ENCODE data around the gene CELF4.

The CELF4 gene

DNA sequence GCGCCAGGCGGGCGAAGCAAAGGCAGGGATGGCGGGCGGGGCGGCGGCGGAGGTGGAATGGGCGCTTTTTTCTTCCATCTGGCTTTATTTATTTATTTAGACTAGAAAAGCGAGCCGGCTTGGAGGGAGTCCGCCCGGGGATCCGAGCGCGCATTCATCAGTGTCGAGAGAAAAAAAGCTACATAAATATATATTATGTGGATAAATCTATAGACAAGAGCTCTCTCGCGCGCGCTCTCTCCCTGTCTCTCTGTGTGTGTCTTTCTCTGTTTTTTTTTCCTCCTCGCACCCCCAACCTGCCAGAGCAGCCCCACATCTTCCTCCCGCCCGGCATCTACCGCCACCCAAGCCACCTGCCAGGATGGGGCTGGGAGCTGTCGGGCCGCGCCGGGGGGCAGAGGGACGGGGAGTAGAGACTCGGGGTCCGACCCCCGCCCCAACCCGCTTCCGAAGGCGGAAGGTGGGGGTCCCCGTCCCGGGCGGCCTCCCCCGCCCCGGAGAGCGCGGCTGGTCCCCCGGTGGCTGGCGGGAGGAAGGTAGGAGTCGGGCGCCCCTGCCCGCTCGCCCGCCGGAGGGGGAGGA is 972 bp upstream of the CELF4 start:
- no peak for TF ChIP-seq SPI1 (IDR thresholded peaks at IDR 0.05; ENCODE audit: low read depth, low read length)
- no peak for TF ChIP-seq POLR2AphosphoS5 (IDR thresholded peaks at IDR 0.05; ENCODE audit: low read depth, low read length)
- no peak for TF ChIP-seq TAF1 (IDR thresholded peaks at IDR 0.05; ENCODE audit: low read depth, low read length)
- TF ChIP-seq PAX5 (IDR thresholded peaks at IDR 0.05; ENCODE audit: insufficient read depth, low read length, severe bottlenecking): no peak
- no peak for TF ChIP-seq POLR2A (IDR thresholded peaks at IDR 0.05; ENCODE audit: low read depth, low read length)
- no peak for TF ChIP-seq POU2F2 (IDR thresholded peaks at IDR 0.05; ENCODE audit: low read depth, low read length)
- FAIRE-seq (no peak), DNase-seq (ENCODE audit: insufficient read length, low spot score) (no peak)

DNA sequence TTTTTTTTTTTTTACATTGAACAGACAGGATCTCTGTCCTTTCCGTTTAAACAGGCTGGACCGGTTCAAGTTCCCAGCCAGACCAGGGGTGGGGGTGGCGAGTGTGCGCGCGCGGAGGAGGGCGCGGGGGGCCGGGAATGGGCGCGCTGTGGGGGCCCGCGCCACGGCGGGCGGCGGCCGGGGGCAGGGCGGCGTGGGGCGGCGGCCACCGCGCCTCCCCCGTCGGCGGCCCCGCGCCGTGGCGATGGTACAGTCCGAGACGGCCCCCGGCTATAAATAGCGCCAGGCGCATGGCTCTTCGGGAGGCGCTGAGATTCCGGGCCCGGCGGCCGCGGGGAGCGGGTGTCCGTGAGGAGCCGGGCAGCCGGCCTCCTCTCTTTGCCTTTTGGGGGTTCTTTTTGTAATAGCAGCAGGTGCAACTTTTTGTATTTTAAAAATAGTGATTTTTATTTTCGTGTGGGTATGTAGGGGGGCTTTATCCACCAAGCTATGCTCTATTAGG is 430 bp upstream of the CELF4 start:
- TF ChIP-seq SPI1 (IDR thresholded peaks at IDR 0.05; ENCODE audit: low read depth, low read length) (no peak), POLR2A (IDR thresholded peaks at IDR 0.05; ENCODE audit: low read depth, low read length) (no peak), POU2F2 (IDR thresholded peaks at IDR 0.05; ENCODE audit: low read depth, low read length) (no peak), POLR2AphosphoS5 (IDR thresholded peaks at IDR 0.05; ENCODE audit: low read depth, low read length) (no peak), TAF1 (IDR thresholded peaks at IDR 0.05; ENCODE audit: low read depth, low read length) (no peak), PAX5 (IDR thresholded peaks at IDR 0.05; ENCODE audit: insufficient read depth, low read length, severe bottlenecking) (no peak)
- FAIRE-seq: no peak
- no peak for DNase-seq (ENCODE audit: insufficient read length, low spot score)

DNA sequence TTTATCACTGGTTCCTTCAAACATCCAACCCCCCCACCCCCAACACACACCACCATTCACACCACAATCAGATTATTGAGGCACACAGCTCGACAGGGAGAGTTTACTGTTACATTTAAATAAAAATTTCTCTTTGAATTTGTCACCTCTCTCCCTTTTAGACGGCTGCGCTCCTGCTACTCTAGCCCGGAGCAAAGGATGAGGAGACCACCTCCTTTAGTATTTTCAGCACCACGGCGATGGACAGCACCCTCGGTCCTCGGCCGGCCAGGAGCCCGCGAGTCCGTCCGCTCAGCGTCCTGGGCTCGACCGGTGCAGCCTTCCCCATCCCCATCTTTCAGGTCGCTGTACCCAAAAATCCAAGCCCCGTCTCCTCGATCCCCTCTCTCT is 892 bp downstream of the CELF4 start:
- DNase-seq (ENCODE audit: insufficient read length, low spot score) (no peak), FAIRE-seq (no peak)
- TF ChIP-seq POLR2A (IDR thresholded peaks at IDR 0.05; ENCODE audit: low read depth, low read length) (no peak), PAX5 (IDR thresholded peaks at IDR 0.05; ENCODE audit: insufficient read depth, low read length, severe bottlenecking) (no peak), SPI1 (IDR thresholded peaks at IDR 0.05; ENCODE audit: low read depth, low read length) (no peak), POLR2AphosphoS5 (IDR thresholded peaks at IDR 0.05; ENCODE audit: low read depth, low read length) (no peak), POU2F2 (IDR thresholded peaks at IDR 0.05; ENCODE audit: low read depth, low read length) (no peak), TAF1 (IDR thresholded peaks at IDR 0.05; ENCODE audit: low read depth, low read length) (no peak)

DNA sequence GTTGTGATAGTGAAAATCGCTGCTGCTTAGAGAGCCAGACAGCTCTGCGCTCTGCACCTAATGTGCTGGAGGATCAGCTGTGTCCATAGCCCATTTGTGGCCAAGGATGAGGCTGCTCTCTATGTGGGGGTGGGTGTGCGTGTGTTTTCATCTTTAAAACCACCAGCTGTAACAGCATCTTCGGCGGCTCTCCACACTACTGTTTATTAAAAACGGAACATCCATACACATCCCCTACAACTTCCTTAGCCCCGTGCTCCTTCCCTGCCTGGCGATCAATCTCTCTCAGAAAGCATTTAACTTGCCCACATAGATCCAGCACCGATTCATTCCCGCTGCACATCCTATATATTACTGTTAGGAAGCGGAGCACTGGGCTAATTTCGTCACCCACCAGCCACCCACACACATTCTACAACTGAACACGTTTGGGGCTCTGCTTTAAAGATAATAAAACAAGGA is 1.6 kb downstream of the CELF4 start:
- FAIRE-seq: no peak
- TF ChIP-seq POLR2A (IDR thresholded peaks at IDR 0.05; ENCODE audit: low read depth, low read length) (no peak), POLR2AphosphoS5 (IDR thresholded peaks at IDR 0.05; ENCODE audit: low read depth, low read length) (no peak), TAF1 (IDR thresholded peaks at IDR 0.05; ENCODE audit: low read depth, low read length) (no peak), SPI1 (IDR thresholded peaks at IDR 0.05; ENCODE audit: low read depth, low read length) (no peak), PAX5 (IDR thresholded peaks at IDR 0.05; ENCODE audit: insufficient read depth, low read length, severe bottlenecking) (no peak), POU2F2 (IDR thresholded peaks at IDR 0.05; ENCODE audit: low read depth, low read length) (no peak)
- DNase-seq (ENCODE audit: insufficient read length, low spot score): no peak

DNA sequence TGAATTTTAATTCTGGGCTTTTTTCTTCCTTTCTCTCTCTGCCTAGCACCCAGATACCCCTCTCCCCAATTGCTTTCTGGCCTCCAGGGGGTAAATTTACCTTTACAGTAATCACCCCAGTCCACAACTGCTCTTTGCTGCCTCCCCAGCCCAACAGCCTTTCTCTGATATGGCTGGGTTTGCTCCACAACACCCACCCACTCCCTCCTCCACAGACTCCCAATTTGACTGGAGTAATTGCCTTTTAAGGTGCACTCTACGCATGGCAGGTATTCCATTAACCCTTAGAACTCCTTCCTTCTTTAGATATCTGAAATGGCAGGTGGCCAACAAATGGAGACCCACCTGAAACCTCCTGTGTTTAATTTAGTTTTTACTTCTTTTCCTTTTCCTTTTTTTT is 3.6 kb downstream of the CELF4 start:
- no peak for FAIRE-seq
- no peak for DNase-seq (ENCODE audit: insufficient read length, low spot score)

DNA sequence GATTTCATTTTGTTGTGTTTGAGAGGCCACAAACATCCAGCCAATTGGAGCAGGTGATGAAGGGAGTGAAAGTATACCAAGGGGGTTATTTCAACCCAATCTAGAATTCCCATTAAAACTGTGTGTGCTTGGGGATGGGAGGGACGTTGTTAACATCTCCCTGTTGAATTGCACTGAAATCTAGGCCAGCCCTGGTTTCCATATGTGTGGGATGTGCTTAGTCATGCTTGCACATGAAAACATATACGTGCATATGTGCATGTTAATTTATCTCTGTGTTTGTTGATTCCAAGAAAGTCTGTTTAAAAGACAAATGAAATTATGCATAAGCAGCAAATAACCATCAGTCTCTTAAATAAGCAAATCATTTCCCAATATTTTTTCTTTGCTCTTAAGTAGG is 5.6 kb downstream of the CELF4 start:
- FAIRE-seq: no peak

More for the DNA sequence above, 3.6 kb downstream of the CELF4 start:
- TF ChIP-seq POLR2A (IDR thresholded peaks at IDR 0.05; ENCODE audit: low read depth, low read length): no peak
- no peak for TF ChIP-seq POLR2AphosphoS5 (IDR thresholded peaks at IDR 0.05; ENCODE audit: low read depth, low read length)
- no peak for TF ChIP-seq POU2F2 (IDR thresholded peaks at IDR 0.05; ENCODE audit: low read depth, low read length)
- no peak for TF ChIP-seq SPI1 (IDR thresholded peaks at IDR 0.05; ENCODE audit: low read depth, low read length)
- no peak for TF ChIP-seq PAX5 (IDR thresholded peaks at IDR 0.05; ENCODE audit: insufficient read depth, low read length, severe bottlenecking)
- TF ChIP-seq TAF1 (IDR thresholded peaks at IDR 0.05; ENCODE audit: low read depth, low read length): no peak

DNA sequence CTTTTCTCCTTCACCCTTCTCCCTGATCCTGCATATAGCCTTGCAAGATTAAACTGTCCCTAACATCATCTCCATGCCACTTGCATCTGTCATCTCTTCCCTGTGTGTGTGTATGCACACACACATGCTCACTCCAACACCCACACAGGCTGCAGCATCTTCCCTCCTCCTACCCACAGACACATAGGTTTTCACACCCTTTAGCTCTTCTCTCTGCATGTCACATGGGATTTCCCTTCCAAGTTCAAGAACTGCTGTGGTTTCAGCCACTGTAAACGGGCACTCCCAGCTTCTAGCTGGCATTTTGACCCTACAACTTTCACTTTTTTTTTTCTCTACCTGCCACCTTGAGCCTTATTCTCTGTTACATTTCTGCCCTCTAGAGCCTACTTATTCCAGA is 6.4 kb downstream of the CELF4 start:
- FAIRE-seq (no peak), DNase-seq (ENCODE audit: insufficient read length, low spot score) (no peak)
- TF ChIP-seq POLR2A (IDR thresholded peaks at IDR 0.05; ENCODE audit: low read depth, low read length) (no peak), POU2F2 (IDR thresholded peaks at IDR 0.05; ENCODE audit: low read depth, low read length) (no peak), SPI1 (IDR thresholded peaks at IDR 0.05; ENCODE audit: low read depth, low read length) (no peak), TAF1 (IDR thresholded peaks at IDR 0.05; ENCODE audit: low read depth, low read length) (no peak), PAX5 (IDR thresholded peaks at IDR 0.05; ENCODE audit: insufficient read depth, low read length, severe bottlenecking) (no peak), POLR2AphosphoS5 (IDR thresholded peaks at IDR 0.05; ENCODE audit: low read depth, low read length) (no peak)

More for the DNA sequence above, 5.6 kb downstream of the CELF4 start:
- DNase-seq (ENCODE audit: insufficient read length, low spot score): no peak
- no peak for TF ChIP-seq POLR2A (IDR thresholded peaks at IDR 0.05; ENCODE audit: low read depth, low read length)
- no peak for TF ChIP-seq POU2F2 (IDR thresholded peaks at IDR 0.05; ENCODE audit: low read depth, low read length)
- TF ChIP-seq PAX5 (IDR thresholded peaks at IDR 0.05; ENCODE audit: insufficient read depth, low read length, severe bottlenecking): no peak
- TF ChIP-seq TAF1 (IDR thresholded peaks at IDR 0.05; ENCODE audit: low read depth, low read length): no peak
- TF ChIP-seq POLR2AphosphoS5 (IDR thresholded peaks at IDR 0.05; ENCODE audit: low read depth, low read length): no peak
- TF ChIP-seq SPI1 (IDR thresholded peaks at IDR 0.05; ENCODE audit: low read depth, low read length): no peak

DNA sequence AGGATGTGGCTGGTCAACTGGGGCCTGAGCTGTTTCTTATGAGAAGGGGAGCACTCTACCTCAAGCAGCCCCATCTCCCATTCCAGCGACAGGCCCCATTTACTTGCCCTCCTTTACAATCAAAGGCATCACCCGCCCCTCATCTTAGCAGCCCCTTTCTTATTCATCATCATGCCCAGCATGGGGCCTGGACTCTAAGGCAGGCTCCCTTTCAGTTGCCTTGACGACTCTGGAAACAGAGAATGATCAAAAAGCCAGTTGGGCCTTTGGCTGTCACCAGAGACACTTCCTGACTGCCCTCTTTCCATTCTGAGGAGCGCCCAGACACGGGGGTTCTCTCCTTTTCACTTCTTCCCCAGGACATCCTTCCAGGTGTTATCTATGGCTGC is 11.2 kb downstream of the CELF4 start:
- TF ChIP-seq SPI1 (IDR thresholded peaks at IDR 0.05; ENCODE audit: low read depth, low read length) (no peak), POU2F2 (IDR thresholded peaks at IDR 0.05; ENCODE audit: low read depth, low read length) (no peak)
- no peak for DNase-seq (ENCODE audit: insufficient read length, low spot score)
- no peak for FAIRE-seq

DNA sequence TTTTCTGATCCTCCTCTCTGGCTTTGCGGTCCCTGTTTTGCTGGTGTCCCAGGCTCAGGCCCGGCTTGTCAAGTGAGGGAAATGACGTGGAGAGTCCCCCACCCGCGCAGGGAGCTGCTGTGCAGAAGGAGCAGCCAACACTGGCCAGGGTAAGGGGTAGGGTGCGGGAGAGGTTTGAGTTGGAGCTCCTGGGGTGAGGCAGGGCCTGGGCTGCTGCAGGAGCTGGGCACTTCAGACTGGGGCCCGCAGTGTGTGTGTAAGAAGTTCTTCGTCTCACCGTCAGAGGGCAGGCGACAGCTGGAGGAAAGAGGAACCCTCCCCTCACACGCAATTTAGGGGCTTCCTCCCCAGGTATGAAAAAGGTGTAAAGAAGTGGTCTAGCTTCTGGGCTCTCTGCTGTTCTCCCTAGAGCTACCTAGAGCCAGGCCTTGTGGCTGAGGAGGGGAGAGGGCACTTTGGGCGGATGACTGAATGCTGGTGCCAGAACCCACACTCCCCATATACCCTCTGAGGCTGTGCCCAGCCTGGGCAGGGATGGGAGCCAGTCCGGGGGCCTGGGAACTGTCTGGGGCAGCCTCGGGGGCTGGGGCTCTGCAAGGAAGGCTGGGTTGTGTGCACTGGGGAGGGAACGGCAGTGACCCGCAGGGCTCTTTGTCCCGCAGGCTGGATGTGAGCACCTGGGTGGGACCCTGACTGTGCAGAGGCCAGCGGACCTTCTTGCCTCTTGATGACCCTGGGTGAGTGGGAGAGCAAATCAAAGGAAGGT is 11.8 kb downstream of the CELF4 start:
- FAIRE-seq (no peak), DNase-seq (ENCODE audit: insufficient read length, low spot score) (no peak)
- TF ChIP-seq POLR2A (IDR thresholded peaks at IDR 0.05; ENCODE audit: low read depth, low read length): no peak
- TF ChIP-seq POU2F2 (IDR thresholded peaks at IDR 0.05; ENCODE audit: low read depth, low read length): no peak
- TF ChIP-seq TAF1 (IDR thresholded peaks at IDR 0.05; ENCODE audit: low read depth, low read length): no peak
- no peak for TF ChIP-seq SPI1 (IDR thresholded peaks at IDR 0.05; ENCODE audit: low read depth, low read length)
- no peak for TF ChIP-seq POLR2AphosphoS5 (IDR thresholded peaks at IDR 0.05; ENCODE audit: low read depth, low read length)
- TF ChIP-seq PAX5 (IDR thresholded peaks at IDR 0.05; ENCODE audit: insufficient read depth, low read length, severe bottlenecking): no peak

Data from GM12891 (cell line).